Measurements from ENCODE around the gene MRGPRG.

- TF ChIP-seq POLR2A (IDR thresholded peaks at IDR 0.05) (no peak), CTCF (IDR thresholded peaks at IDR 0.05) (no peak)
These were observed 18.5 kb upstream of the MRGPRG start for GRCh38 chr11:3237119-3237518.
